ENCODE data around the gene ELAVL1. TPM values are rescaled to one million over a fixed set of nuclear protein-coding genes. Genes with fewer than 3 reads are reported as not detected.

ELAVL1 gene
- total and polyA plus RNA-seq, 9 of the 15 experiments (the other 6 are each of a cell fraction or from before 2014, with no cell fraction given), result 4.3 to 172 (median 69.2) TPM

- TF ChIP-seq GMEB1 (CRISPR knock-in tag; IDR thresholded peaks at IDR 0.05), result peak; percentile 17; the same call in 1 of the 2 replicates
- TF ChIP-seq HDGF (IDR thresholded peaks at IDR 0.05), result peak; percentile 72; the same call in 1 of the 2 replicates
- no peak for TF ChIP-seq ZNF668 (CRISPR knock-in tag; IDR thresholded peaks at IDR 0.05)
- TF ChIP-seq NR2C2 (CRISPR knock-in tag; IDR thresholded peaks at IDR 0.05), result peak; percentile 69
- no peak; the same call in 1 of the 2 replicates for TF ChIP-seq NR2C2 (tag; IDR thresholded peaks at IDR 0.05)
- TF ChIP-seq REST (IDR thresholded peaks at IDR 0.05; ENCODE audit: borderline replicate concordance), result peak; percentile 37
- 0 out of 2 replicates have a peak, but pooled peaks have one; percentile 51 for TF ChIP-seq REST (CRISPR knock-in tag; IDR thresholded peaks at IDR 0.05; ENCODE audit: low read depth)
- TF ChIP-seq MLLT1 (IDR thresholded peaks at IDR 0.05), result 0 out of 4 replicates have a peak, but pooled peaks of 1 of the 2 experiments have one; percentile 26
- TF ChIP-seq SMAD1 (IDR thresholded peaks at IDR 0.05; ENCODE audit: low read depth, low read length, partially characterized antibody), result no peak
Observed at GRCh38 chr19:7920519-7921301, 84.7 kb downstream of the ELAVL1 start (continued).
